Peyer's patch (tissue), 4 donors: ENCODE data around the gene TAC4. TPM values are rescaled to one million over a fixed set of nuclear protein-coding genes. Genes with fewer than 3 reads are reported as not detected.

Experiments used
- DNase-seq, 3 donors: peaks; one replicate each; pipeline ENCODE4 v3.0.0-alpha.2; 2017 to 2019
- H3K27ac ChIP-seq, 4 donors: fragments of 200-600 bp; sonication (generic); one replicate each; pipeline ENCODE4 v1.5.1; 2016 to 2019
- H3K27me3 ChIP-seq, 2 donors: fragments of 200-600 bp; sonication (generic); one replicate each; pipeline ENCODE4 v1.5.1; 2019
- H3K36me3 ChIP-seq, 3 donors: fragments of 200-600 bp; sonication (generic); one replicate each; pipeline ENCODE4 v1.5.1; 2016 to 2019
- H3K4me1 ChIP-seq, 4 donors: fragments of 200-600 bp; sonication (generic); one replicate each; pipeline ENCODE4 v1.5.1; 2016 to 2019
- H3K4me3 ChIP-seq, 4 donors: fragments of 200-600 bp; sonication (generic); 1 replicate in 3 of 4; 2 replicates in 1 of 4; pipeline ENCODE4 v1.5.1; 2016 to 2019; ENCODE audit warnings: mild to moderate bottlenecking in 1 of 4
- H3K9me3 ChIP-seq, 4 donors: fragments of 200-600 bp; sonication (generic); one replicate each; pipeline ENCODE4 v1.5.1; 2016 to 2019; ENCODE audit warnings: mild to moderate bottlenecking in 1 of 4
- CTCF ChIP-seq, 6 experiments: fragments of 450-650 bp in 4 of 6; fragments of 200-600 bp in 2 of 6; sonication (generic) in 1 of 6; IDR thresholded peaks; one replicate each; pipeline ENCODE4 v1.5.1; 2017 to 2019; ENCODE audit warnings: antibody characterized with exemption in 6 of 6, mild to moderate bottlenecking in 3 of 6, moderate library complexity in 1 of 6
- POLR2A ChIP-seq, 2 donors: fragments of 450-650 bp; IDR thresholded peaks; one replicate each; pipeline ENCODE4 v1.5.1; 2017; ENCODE audit warnings: antibody characterized with exemption in 2 of 2, mild to moderate bottlenecking in 2 of 2, moderate library complexity in 2 of 2
- total RNA-seq, 4 donors: library from RNA; depleted of rRNA; stranded (reverse); fragments of >200 nt; gene quantifications; one replicate each; pipeline ENCODE4 v1.1.0, GENCODE V29; 2016

Gene TAC4
- total RNA-seq = not detected

DNA sequence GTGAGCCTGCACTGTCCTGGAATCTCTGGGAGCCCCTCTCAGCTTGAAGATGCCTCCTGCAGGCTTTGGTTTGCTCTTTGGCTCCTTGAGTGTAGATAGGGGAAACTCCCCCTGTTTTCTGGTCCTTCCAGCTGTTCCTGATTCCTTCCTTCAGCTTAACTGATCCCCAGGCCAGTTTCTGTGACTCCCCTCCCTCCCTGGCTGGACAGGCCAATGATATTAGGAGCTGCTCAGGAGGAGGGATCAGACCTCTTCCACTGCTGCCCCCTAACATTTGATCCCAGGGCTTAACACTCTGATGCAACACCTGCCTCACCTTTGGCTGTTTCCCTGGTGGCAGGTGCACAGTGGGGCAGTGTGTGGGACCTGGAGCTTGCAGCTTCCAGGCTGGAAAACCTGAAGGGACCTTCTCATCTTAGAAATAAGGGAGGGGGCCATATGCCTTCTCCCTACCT is at the start of gene TAC4:
Gene TAC4 (minus strand): TSS at position 51 of the 455 bp plus-strand sequence. CDS start 52 bp downstream, outside the sequence.
- no peak for DNase-seq
- Histone ChIP-seq H3K36me3 (peaks cover 0 to 2% (median 0%) of the 10 kb centered on the region in 3 donors), H3K9me3 (no peaks in the 10 kb centered on the region), H3K27me3 (no peaks in the 10 kb centered on the region), H3K4me1 (peaks cover 0 to 25% (median 5%) of the 10 kb centered on the region in 4 donors), H3K27ac (no peak within 1 kb of the TSS), H3K4me3 (no peak within 1 kb of the TSS)
- TF ChIP-seq CTCF (IDR thresholded peaks at IDR 0.05) = no peak

- H3K27me3 ChIP-seq = no peaks in the 10 kb centered on the region
- H3K9me3 ChIP-seq = no peaks in the 10 kb centered on the region
- no peak for DNase-seq
- no peaks in the 10 kb centered on the region for H3K36me3 ChIP-seq
- no peak overlapping the region for H3K4me3 ChIP-seq
- no peak for TF ChIP-seq CTCF (IDR thresholded peaks at IDR 0.05)
- no peak for TF ChIP-seq POLR2A (IDR thresholded peaks at IDR 0.05)
- no peak overlapping the region for H3K27ac ChIP-seq
- H3K4me1 ChIP-seq = no peaks in the 10 kb centered on the region
These were observed 49.0 kb upstream of the TAC4 start for GRCh38 chr17:49896860-49897259.

DNA sequence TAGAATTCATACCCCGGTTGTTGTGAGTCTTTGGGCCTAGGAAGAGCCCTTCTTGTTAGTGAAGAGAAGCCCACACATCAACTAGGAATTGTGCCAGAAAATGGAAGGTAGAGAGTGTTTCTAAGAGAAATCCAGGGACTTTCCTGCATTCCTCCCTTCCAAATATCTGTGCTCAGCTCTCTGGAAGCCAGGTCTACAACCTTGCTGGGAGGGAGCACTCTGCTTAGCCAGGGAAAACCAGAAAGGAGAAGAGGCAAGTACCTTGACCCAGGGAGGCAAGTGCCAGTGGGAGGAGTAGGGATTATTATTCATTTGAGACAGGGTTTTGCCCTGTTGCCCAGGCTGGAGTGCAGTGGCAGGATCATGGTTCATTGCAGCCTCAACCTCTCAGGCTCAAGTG is 48.4 kb upstream of the TAC4 start:
- Histone ChIP-seq H3K36me3 (no peaks in the 10 kb centered on the region), H3K27ac (no peak overlapping the region), H3K4me1 (no peaks in the 10 kb centered on the region), H3K9me3 (no peaks in the 10 kb centered on the region), H3K4me3 (no peak overlapping the region), H3K27me3 (peaks cover 0 to 4% of the 10 kb centered on the region in 2 donors)
- TF ChIP-seq CTCF (IDR thresholded peaks at IDR 0.05) (no peak), POLR2A (IDR thresholded peaks at IDR 0.05) (no peak)
- DNase-seq = no peak

DNA sequence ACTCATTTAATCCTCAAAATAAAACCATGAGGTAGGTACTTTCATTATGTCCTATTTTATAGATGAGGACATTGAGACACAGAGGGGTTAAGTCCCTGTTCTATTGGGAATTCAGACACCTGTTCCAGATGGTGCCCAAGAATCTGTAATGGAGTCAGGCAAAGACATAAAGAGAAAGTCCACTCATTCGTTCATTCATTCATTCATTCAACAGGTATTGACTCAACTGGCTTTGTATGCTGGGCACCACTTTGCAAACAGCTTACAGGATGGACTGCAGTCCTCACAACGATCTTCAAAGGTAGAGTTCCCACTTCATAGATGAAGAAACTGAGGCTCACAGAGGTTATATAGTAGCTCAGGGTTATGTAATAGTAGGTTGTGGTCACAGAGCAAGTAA is 47.9 kb upstream of the TAC4 start:
- H3K27ac ChIP-seq = no peak overlapping the region
- no peak for TF ChIP-seq POLR2A (IDR thresholded peaks at IDR 0.05)
- TF ChIP-seq CTCF (IDR thresholded peaks at IDR 0.05) = no peak
- H3K36me3 ChIP-seq = no peaks in the 10 kb centered on the region
- H3K9me3 ChIP-seq = no peaks in the 10 kb centered on the region
- no peak overlapping the region for H3K4me3 ChIP-seq
- peaks cover 0 to 1% (median 0%) of the 10 kb centered on the region in 4 donors for H3K4me1 ChIP-seq
- DNase-seq = no peak
- peaks cover 0 to 4% of the 10 kb centered on the region in 2 donors for H3K27me3 ChIP-seq

- Histone ChIP-seq H3K4me1 (peaks cover 0 to 5% (median 0%) of the 10 kb centered on the region in 4 donors), H3K27ac (no peak overlapping the region), H3K36me3 (no peaks in the 10 kb centered on the region), H3K27me3 (peaks cover 0 to 12% of the 10 kb centered on the region in 2 donors), H3K9me3 (no peaks in the 10 kb centered on the region), H3K4me3 (no peak overlapping the region)
- TF ChIP-seq POLR2A (IDR thresholded peaks at IDR 0.05) (no peak), CTCF (IDR thresholded peaks at IDR 0.05) (no peak)
- no peak for DNase-seq
These were observed 46.9 kb upstream of the TAC4 start for GRCh38 chr17:49894761-49895160.
